ENCODE results near the gene APOA4. TPM values are rescaled to one million over a fixed set of nuclear protein-coding genes. Genes with fewer than 3 reads are reported as not detected.

Gene APOA4
- total and polyA plus RNA-seq, 2 of the 13 experiments (the other 11 are each of a cell fraction or from before 2014, with no cell fraction given), result 3.8 to 7.2 TPM

DNA sequence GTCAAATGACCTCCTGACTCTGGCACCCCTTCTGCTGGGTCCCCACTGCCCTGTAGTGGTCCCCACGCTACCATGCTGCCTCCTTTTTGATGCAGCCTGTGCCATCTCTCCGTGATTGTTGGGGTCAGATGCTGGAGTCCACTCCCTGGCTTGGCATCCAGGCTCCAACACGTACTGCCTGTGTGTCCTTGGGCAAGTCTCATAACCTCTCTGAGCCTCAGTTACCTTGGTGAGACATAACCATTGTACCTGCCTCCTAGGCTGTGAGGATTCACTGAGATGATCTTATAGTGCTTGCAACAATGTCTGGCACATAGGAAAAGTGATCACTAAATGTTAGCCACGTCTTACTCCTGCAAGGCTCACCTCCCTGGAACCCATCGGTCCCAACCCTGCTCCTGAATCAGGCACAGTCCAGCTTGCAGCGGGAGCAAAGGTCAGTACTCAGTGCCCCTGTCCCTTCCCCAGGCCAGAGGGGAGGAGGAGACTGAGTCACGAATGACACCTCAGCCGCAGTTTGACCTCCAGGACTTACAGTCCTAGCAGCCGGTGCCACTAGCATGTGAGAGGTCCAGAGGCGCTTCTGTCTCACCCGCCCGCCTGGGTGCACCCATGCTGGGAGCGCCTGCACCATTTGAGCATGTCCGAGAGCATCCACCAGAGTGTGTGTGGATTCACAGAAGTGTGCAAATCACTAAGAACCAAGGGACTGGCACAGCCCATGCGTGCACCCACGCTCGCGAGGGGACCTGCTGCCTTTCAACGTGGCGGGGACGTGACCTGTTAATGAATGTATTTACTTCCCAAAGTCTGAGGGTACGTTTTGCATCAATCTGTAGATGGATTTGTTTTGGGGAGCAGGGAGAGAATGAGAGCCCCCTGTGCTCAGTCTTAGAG is 3.0 kb upstream of the APOA4 start (continued):
- TF ChIP-seq, protein P1, sequence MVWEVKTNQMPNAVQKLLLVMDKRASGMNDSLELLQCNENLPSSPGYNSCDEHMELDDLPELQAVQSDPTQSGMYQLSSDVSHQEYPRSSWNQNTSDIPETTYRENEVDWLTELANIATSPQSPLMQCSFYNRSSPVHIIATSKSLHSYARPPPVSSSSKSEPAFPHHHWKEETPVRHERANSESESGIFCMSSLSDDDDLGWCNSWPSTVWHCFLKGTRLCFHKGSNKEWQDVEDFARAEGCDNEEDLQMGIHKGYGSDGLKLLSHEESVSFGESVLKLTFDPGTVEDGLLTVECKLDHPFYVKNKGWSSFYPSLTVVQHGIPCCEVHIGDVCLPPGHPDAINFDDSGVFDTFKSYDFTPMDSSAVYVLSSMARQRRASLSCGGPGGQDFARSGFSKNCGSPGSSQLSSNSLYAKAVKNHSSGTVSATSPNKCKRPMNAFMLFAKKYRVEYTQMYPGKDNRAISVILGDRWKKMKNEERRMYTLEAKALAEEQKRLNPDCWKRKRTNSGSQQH (CRISPR knock-in tag; IDR thresholded peaks at IDR 0.05; ENCODE audit: low read depth), result no peak
- no peak for TF ChIP-seq SAFB2 (CRISPR knock-in tag; IDR thresholded peaks at IDR 0.05; ENCODE audit: borderline replicate concordance, low read depth)
- TF ChIP-seq, protein P2, sequence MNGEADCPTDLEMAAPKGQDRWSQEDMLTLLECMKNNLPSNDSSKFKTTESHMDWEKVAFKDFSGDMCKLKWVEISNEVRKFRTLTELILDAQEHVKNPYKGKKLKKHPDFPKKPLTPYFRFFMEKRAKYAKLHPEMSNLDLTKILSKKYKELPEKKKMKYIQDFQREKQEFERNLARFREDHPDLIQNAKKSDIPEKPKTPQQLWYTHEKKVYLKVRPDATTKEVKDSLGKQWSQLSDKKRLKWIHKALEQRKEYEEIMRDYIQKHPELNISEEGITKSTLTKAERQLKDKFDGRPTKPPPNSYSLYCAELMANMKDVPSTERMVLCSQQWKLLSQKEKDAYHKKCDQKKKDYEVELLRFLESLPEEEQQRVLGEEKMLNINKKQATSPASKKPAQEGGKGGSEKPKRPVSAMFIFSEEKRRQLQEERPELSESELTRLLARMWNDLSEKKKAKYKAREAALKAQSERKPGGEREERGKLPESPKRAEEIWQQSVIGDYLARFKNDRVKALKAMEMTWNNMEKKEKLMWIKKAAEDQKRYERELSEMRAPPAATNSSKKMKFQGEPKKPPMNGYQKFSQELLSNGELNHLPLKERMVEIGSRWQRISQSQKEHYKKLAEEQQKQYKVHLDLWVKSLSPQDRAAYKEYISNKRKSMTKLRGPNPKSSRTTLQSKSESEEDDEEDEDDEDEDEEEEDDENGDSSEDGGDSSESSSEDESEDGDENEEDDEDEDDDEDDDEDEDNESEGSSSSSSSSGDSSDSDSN (CRISPR knock-in tag; IDR thresholded peaks at IDR 0.05), result peak; percentile 4; the same call in 1 of the 2 replicates
- TF ChIP-seq SNAI1 (CRISPR knock-in tag; IDR thresholded peaks at IDR 0.05; ENCODE audit: borderline replicate concordance), result no peak
- peak; percentile 30; the same call in 1 of the 2 replicates for TF ChIP-seq FOXO1 (CRISPR knock-in tag; IDR thresholded peaks at IDR 0.05)
- peak; percentile 32 for TF ChIP-seq ZNF598 (CRISPR knock-in tag; IDR thresholded peaks at IDR 0.05; ENCODE audit: borderline replicate concordance)
- no peak for TF ChIP-seq ZSCAN31 (CRISPR knock-in tag; IDR thresholded peaks at IDR 0.05; ENCODE audit: low read depth)
- TF ChIP-seq HDAC1 (CRISPR knock-in tag; IDR thresholded peaks at IDR 0.05), result peak; percentile 72
- TF ChIP-seq, protein P3, sequence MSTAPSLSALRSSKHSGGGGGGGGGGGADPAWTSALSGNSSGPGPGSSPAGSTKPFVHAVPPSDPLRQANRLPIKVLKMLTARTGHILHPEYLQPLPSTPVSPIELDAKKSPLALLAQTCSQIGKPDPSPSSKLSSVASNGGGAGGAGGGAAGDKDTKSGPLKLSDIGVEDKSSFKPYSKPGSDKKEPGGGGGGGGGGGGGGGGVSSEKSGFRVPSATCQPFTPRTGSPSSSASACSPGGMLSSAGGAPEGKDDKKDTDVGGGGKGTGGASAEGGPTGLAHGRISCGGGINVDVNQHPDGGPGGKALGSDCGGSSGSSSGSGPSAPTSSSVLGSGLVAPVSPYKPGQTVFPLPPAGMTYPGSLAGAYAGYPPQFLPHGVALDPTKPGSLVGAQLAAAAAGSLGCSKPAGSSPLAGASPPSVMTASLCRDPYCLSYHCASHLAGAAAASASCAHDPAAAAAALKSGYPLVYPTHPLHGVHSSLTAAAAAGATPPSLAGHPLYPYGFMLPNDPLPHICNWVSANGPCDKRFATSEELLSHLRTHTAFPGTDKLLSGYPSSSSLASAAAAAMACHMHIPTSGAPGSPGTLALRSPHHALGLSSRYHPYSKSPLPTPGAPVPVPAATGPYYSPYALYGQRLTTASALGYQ (CRISPR knock-in tag; IDR thresholded peaks at IDR 0.05), result no peak; the same call in 1 of the 2 replicates
- TF ChIP-seq, protein P4, sequence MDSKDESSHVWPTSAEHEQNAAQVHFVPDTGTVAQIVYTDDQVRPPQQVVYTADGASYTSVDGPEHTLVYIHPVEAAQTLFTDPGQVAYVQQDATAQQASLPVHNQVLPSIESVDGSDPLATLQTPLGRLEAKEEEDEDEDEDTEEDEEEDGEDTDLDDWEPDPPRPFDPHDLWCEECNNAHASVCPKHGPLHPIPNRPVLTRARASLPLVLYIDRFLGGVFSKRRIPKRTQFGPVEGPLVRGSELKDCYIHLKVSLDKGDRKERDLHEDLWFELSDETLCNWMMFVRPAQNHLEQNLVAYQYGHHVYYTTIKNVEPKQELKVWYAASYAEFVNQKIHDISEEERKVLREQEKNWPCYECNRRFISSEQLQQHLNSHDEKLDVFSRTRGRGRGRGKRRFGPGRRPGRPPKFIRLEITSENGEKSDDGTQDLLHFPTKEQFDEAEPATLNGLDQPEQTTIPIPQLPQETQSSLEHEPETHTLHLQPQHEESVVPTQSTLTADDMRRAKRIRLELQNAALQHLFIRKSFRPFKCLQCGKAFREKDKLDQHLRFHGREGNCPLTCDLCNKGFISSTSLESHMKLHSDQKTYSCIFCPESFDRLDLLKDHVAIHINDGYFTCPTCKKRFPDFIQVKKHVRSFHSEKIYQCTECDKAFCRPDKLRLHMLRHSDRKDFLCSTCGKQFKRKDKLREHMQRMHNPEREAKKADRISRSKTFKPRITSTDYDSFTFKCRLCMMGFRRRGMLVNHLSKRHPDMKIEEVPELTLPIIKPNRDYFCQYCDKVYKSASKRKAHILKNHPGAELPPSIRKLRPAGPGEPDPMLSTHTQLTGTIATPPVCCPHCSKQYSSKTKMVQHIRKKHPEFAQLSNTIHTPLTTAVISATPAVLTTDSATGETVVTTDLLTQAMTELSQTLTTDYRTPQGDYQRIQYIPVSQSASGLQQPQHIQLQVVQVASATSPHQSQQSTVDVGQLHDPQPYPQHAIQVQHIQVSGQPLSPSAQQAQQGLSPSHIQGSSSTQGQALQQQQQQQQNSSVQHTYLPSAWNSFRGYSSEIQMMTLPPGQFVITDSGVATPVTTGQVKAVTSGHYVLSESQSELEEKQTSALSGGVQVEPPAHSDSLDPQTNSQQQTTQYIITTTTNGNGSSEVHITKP (CRISPR knock-in tag; IDR thresholded peaks at IDR 0.05; ENCODE audit: low read depth), result peak; percentile 6; the same call in 1 of the 2 replicates
- no peak for TF ChIP-seq NFE2 (CRISPR knock-in tag; IDR thresholded peaks at IDR 0.05)
- peak; percentile 67; the same call in 1 of the 2 replicates for TF ChIP-seq RCOR2 (CRISPR knock-in tag; IDR thresholded peaks at IDR 0.05)
- no peak for TF ChIP-seq FOXJ3 (CRISPR knock-in tag; IDR thresholded peaks at IDR 0.05; ENCODE audit: borderline replicate concordance)
- TF ChIP-seq MZF1 (CRISPR knock-in tag; IDR thresholded peaks at IDR 0.05; ENCODE audit: borderline replicate concordance), result 0 out of 2 replicates have a peak, but pooled peaks have one; percentile 13
- TF ChIP-seq, protein P5, sequence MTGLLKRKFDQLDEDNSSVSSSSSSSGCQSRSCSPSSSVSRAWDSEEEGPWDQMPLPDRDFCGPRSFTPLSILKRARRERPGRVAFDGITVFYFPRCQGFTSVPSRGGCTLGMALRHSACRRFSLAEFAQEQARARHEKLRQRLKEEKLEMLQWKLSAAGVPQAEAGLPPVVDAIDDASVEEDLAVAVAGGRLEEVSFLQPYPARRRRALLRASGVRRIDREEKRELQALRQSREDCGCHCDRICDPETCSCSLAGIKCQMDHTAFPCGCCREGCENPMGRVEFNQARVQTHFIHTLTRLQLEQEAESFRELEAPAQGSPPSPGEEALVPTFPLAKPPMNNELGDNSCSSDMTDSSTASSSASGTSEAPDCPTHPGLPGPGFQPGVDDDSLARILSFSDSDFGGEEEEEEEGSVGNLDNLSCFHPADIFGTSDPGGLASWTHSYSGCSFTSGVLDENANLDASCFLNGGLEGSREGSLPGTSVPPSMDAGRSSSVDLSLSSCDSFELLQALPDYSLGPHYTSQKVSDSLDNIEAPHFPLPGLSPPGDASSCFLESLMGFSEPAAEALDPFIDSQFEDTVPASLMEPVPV (CRISPR knock-in tag; IDR thresholded peaks at IDR 0.05), result no peak
- no peak for TF ChIP-seq PTBP1 (IDR thresholded peaks at IDR 0.05; ENCODE audit: low read depth, low read length, poor library complexity, severe bottlenecking)

Measured in HepG2 (cell line).